GM23248 (cell line): ENCODE data around the gene LRRC49.

Source experiments
- EZH2 ChIP-seq: fragments of 200-600 bp; sonication (generic); IDR thresholded peaks from 2 replicates; pipeline ENCODE4 v1.6.1; 2018; ENCODE audit warnings: antibody characterized with exemption, mild to moderate bottlenecking; ENCODE audit not compliant: insufficient read depth, poor library complexity, severe bottlenecking
- EZH2phosphoT487 ChIP-seq: fragments of 200-600 bp; sonication (generic); IDR thresholded peaks from 2 replicates; pipeline ENCODE4 v1.6.1; 2018; ENCODE audit warnings: antibody characterized with exemption, moderate library complexity, mild to moderate bottlenecking, low read depth; ENCODE audit not compliant: insufficient read depth

- TF ChIP-seq EZH2 (no peak), EZH2phosphoT487 (no peak)
Measured at GRCh38 chr15:71043373-71043772, 150.7 kb downstream of the LRRC49 start.
